ENCODE data around the gene RAMP3.

- no peak for TF ChIP-seq CTCF (IDR thresholded peaks at IDR 0.05)
- TF ChIP-seq EZH2 (IDR thresholded peaks at IDR 0.05; ENCODE audit: borderline replicate concordance, insufficient read depth, low read depth, low read length, poor library complexity, severe bottlenecking) = no peak
Observed at GRCh38 chr7:45211958-45212357, 54.4 kb downstream of the RAMP3 start.

Data from B cell (primary cell).